Adrenal gland (tissue), 12 donors: ENCODE measurements around the gene SRC. TPM values are rescaled to one million over a fixed set of nuclear protein-coding genes. Genes with fewer than 3 reads are reported as not detected.

Experiments used
- DNase-seq, 7 donors: peaks; one replicate each; pipeline ENCODE4 v3.0.0-alpha.2; 2019 to 2020
- H3K27ac ChIP-seq, 5 donors: fragments of 200-600 bp; sonication (generic) in 4 of 5; 1 replicate in 3 of 5; 2 replicates in 2 of 5; pipeline versions ENCODE4 v1.5.1 to v1.8.0; 2016 to 2020; ENCODE audit warnings: mild to moderate bottlenecking in 1 of 5
- H3K27me3 ChIP-seq: fragments of 200-600 bp; 2 replicates; pipeline ENCODE4 v1.8.0; 2021
- H3K36me3 ChIP-seq, 2 donors: fragments of 200-600 bp; replicated peaks in 1 of 2; 1 replicate in 1 of 2; 2 replicates in 1 of 2; pipeline versions ENCODE4 v1.5.1 to v1.8.0; 2018 to 2022
- H3K4me1 ChIP-seq, 2 donors: fragments of 200-600 bp; replicated peaks in 1 of 2; 1 replicate in 1 of 2; 2 replicates in 1 of 2; pipeline versions ENCODE4 v1.5.1 to v1.8.0; 2018 to 2021
- H3K4me3 ChIP-seq, 4 donors: fragments of 200-600 bp; sonication (generic) in 3 of 4; one replicate each; pipeline ENCODE4 v1.5.1; 2016 to 2018
- H3K9me3 ChIP-seq, 3 donors: fragments of 200-600 bp; sonication (generic) in 1 of 3; replicated peaks in 1 of 3; 1 replicate in 2 of 3; 2 replicates in 1 of 3; pipeline versions ENCODE4 v1.5.1 to v1.8.0; 2016 to 2021
- CTCF ChIP-seq, 6 experiments: fragments of 450-650 bp in 4 of 6; fragments of 200-600 bp in 2 of 6; sonication (generic) in 1 of 6; IDR thresholded peaks; 1 replicate in 5 of 6; 2 replicates in 1 of 6; pipeline versions ENCODE4 v1.5.1 to v1.8.0; 2016 to 2021; ENCODE audit warnings: antibody characterized with exemption in 6 of 6, mild to moderate bottlenecking in 2 of 6, moderate library complexity in 1 of 6
- POLR2A ChIP-seq, 2 donors: fragments of 450-650 bp; IDR thresholded peaks; one replicate each; pipeline ENCODE4 v1.6.1; 2017; ENCODE audit warnings: antibody characterized with exemption in 2 of 2, mild to moderate bottlenecking in 2 of 2, moderate library complexity in 1 of 2
- WGBS, 4 donors: extraction: QIAGEN DNeasy Blood & Tissue Kit in 2 of 4; methylation state at CpG; one replicate each; pipeline versions ENCODE4 v1.1.5 to v1.1.7; 2013 to 2017; 5-methylcytosine and 5-hydroxymethylcytosine counted together
- intact Hi-C, 2 donors: fragments of 100-400 bp; cut with DNase I; formaldehyde crosslinking; loops; one replicate each; pipeline versions ENCODE4 v1.14.1 to v1.15.0; 2022 to 2023
- polyA plus RNA-seq, 3 donors: library from polyadenylated mRNA; stranded (reverse); fragments of 200-250 nt in 2 of 3; fragments of 350-450 nt in 1 of 3; fragmentation: Illumina TruSeq in 1 of 3; extraction: RNeasy Lipid Tissue Mini Kit (QIAGEN cat#74804) in 1 of 3; gene quantifications; one replicate each; pipeline ENCODE4 v1.2.3, GENCODE V29; 2013 to 2014
- total RNA-seq, 9 donors: library from RNA; depleted of rRNA in 4 of 9; stranded (reverse); fragments of >200 nt in 4 of 9; fragments of 120-200 nt in 1 of 9; fragmentation: NEBNext Ultra II Directional in 1 of 9; extraction: Animal tissue kit (Norgen Biotek cat#: 25700) in 1 of 9; gene quantifications; one replicate each; pipeline versions ENCODE4 v1.1.0 to v1.2.4, GENCODE V29; 2013 to 2023
- donor health status: healthy with polysubstance abuse.
- donor health status: Bipolar disorder and iron deficiency.
- donor health status: DM: yes; HTN: yes; CAD: no.
- donor health status: DM: no; HTN: no; CAD: no.
- donor health status: DM: no; HTN: no; CAD: no.
- donor health status: DM: yes; HTN: yes; CAD: no.

The SRC gene
- total and polyA plus RNA-seq, 12 donors, result 10.6 to 83.0 (median 52.7) TPM

- Histone ChIP-seq H3K36me3 (peaks cover 0 to 23% of the 10 kb centered on the region in 2 donors), H3K4me1 (no peaks in the 10 kb centered on the region), H3K9me3 (no peaks in the 10 kb centered on the region), H3K4me3 (no peak overlapping the region), H3K27ac (no peak overlapping the region), H3K27me3 (no peaks in the 10 kb centered on the region)
- TF ChIP-seq POLR2A (IDR thresholded peaks at IDR 0.05) (no peak), CTCF (IDR thresholded peaks at IDR 0.05) (no peak)
- intact Hi-C loops, result no loop called here
- 79 to 92% (median 88%) methylated on average over 2 of the region's 2 CpGs for WGBS, 4 donors
- DNase-seq, result peak in 1 of 7 donors; percentile 9
Observed at GRCh38 chr20:37302981-37303380, 43.0 kb upstream of the SRC start.

- intact Hi-C loops, result no loop called here
- TF ChIP-seq CTCF (IDR thresholded peaks at IDR 0.05) (no peak), POLR2A (IDR thresholded peaks at IDR 0.05) (no peak)
Observed at GRCh38 chr20:37303637-37304036, 42.3 kb upstream of the SRC start.

GRCh38 chr20:37305079-37305478, 40.9 kb upstream of the SRC start:
- Histone ChIP-seq H3K27ac (no peak overlapping the region), H3K9me3 (no peaks in the 10 kb centered on the region), H3K4me3 (no peak overlapping the region), H3K4me1 (peaks cover 0 to 9% of the 10 kb centered on the region in 2 donors), H3K36me3 (peaks cover 0 to 23% of the 10 kb centered on the region in 2 donors), H3K27me3 (no peaks in the 10 kb centered on the region)
- WGBS, 4 donors, result 83 to 88% (median 85%) methylated on average over 6 of the region's 6 CpGs
- TF ChIP-seq POLR2A (IDR thresholded peaks at IDR 0.05) (no peak), CTCF (IDR thresholded peaks at IDR 0.05) (no peak)
- intact Hi-C loops, result no loop called here
- DNase-seq, result peak in 1 of 7 donors; percentile 49

More at GRCh38 chr20:37303637-37304036, 42.3 kb upstream of the SRC start:
- Histone ChIP-seq H3K27me3 (no peaks in the 10 kb centered on the region), H3K9me3 (no peaks in the 10 kb centered on the region), H3K4me3 (no peak overlapping the region), H3K4me1 (no peaks in the 10 kb centered on the region), H3K36me3 (peaks cover 0 to 23% of the 10 kb centered on the region in 2 donors), H3K27ac (no peak overlapping the region)
- DNase-seq, result peak in 1 of 7 donors; percentile 25
- 92 to 94% (median 93%) methylated on average over 4 of the region's 4 CpGs for WGBS, 4 donors

- intact Hi-C loops, result no loop called here
- TF ChIP-seq CTCF (IDR thresholded peaks at IDR 0.05) (no peak), POLR2A (IDR thresholded peaks at IDR 0.05) (no peak)
- no peaks in the 10 kb centered on the region for H3K27me3 ChIP-seq
Observed at GRCh38 chr20:37305839-37306238, 40.1 kb upstream of the SRC start.

More at GRCh38 chr20:37305839-37306238, 40.1 kb upstream of the SRC start:
- 73 to 80% (median 75%) methylated on average over 3 of the region's 3 CpGs for WGBS, 4 donors
- peak in 1 of 7 donors; percentile 15 for DNase-seq
- H3K4me1 ChIP-seq, result peaks cover 0 to 16% of the 10 kb centered on the region in 2 donors
- H3K27ac ChIP-seq, result no peak overlapping the region
- no peak overlapping the region for H3K4me3 ChIP-seq
- no peaks in the 10 kb centered on the region for H3K9me3 ChIP-seq
- peaks cover 0 to 23% of the 10 kb centered on the region in 2 donors for H3K36me3 ChIP-seq
